Fibroblast of skin of right quadriceps (primary cell): Measurements from ENCODE around the gene ATF7IP2.
"Not testable (repeated sequence)": the region's sequence is repeated elsewhere in the genome, so short reads cannot be mapped to it uniquely, and the experiment has no call there.

Source experiments
- DNase-seq: peaks from one replicate; pipeline ENCODE4 v3.0.0-alpha.2; 2013

Gene ATF7IP2

GRCh38 chr16:10465821-10466220 is 80.0 kb downstream of the ATF7IP2 start:
- DNase-seq, result peak; percentile 12

- no peak for DNase-seq
Measured at GRCh38 chr16:10466313-10466712, 80.5 kb downstream of the ATF7IP2 start.

GRCh38 chr16:10466861-10467260 is 81.0 kb downstream of the ATF7IP2 start:
- no peak for DNase-seq

GRCh38 chr16:10476636-10477035 is 90.8 kb downstream of the ATF7IP2 start:
- not testable (repeated sequence) for DNase-seq

- no peak for DNase-seq
Measured at GRCh38 chr16:10480151-10480550, 94.3 kb downstream of the ATF7IP2 start.

- no peak for DNase-seq
Measured at GRCh38 chr16:10485159-10485558, 99.3 kb downstream of the ATF7IP2 start.

GRCh38 chr16:10485698-10486382 is 100.0 kb downstream of the ATF7IP2 start:
- no peak for DNase-seq

- peak; percentile 10 for DNase-seq
Measured at GRCh38 chr16:10490141-10490540, 104.3 kb downstream of the ATF7IP2 start.

GRCh38 chr16:10493276-10493675 is 107.4 kb downstream of the ATF7IP2 start:
- DNase-seq, result no peak

- DNase-seq, result no peak
Measured at GRCh38 chr16:10494343-10495030, 108.6 kb downstream of the ATF7IP2 start.

- DNase-seq, result no peak
Measured at GRCh38 chr16:10495031-10495345, 109.1 kb downstream of the ATF7IP2 start.

- no peak for DNase-seq
Measured at GRCh38 chr16:10497132-10498101, 111.6 kb downstream of the ATF7IP2 start.

- no peak for DNase-seq
Measured at GRCh38 chr16:10500582-10500981, 114.7 kb downstream of the ATF7IP2 start.

- no peak for DNase-seq
Measured at GRCh38 chr16:10501016-10501607, 115.3 kb downstream of the ATF7IP2 start.

GRCh38 chr16:10502776-10503175 is 116.9 kb downstream of the ATF7IP2 start:
- DNase-seq, result no peak

- DNase-seq, result no peak
Measured at GRCh38 chr16:10504404-10504885, 118.6 kb downstream of the ATF7IP2 start.

GRCh38 chr16:10505286-10505685 is 119.4 kb downstream of the ATF7IP2 start:
- DNase-seq, result not testable (repeated sequence)

GRCh38 chr16:10509534-10510025 is 123.7 kb downstream of the ATF7IP2 start:
- peak; percentile 71 for DNase-seq

- DNase-seq, result no peak
Measured at GRCh38 chr16:10510279-10510678, 124.4 kb downstream of the ATF7IP2 start.

- no peak for DNase-seq
Measured at GRCh38 chr16:10511829-10512228, 126.0 kb downstream of the ATF7IP2 start.

- peak; percentile 66 for DNase-seq
Measured at GRCh38 chr16:10514369-10515055, 128.7 kb downstream of the ATF7IP2 start.

GRCh38 chr16:10517868-10518267 is 132.0 kb downstream of the ATF7IP2 start:
- DNase-seq, result no peak
